ENCODE measurements around the gene NAA40. TPM values are rescaled to one million over a fixed set of nuclear protein-coding genes. Genes with fewer than 3 reads are reported as not detected.

The NAA40 gene
- total RNA-seq, 2 donors from 2014 or later: 15.1 to 15.2 TPM

GRCh38 chr11:64004590-64004984 is 65.8 kb downstream of the NAA40 start:
- H3K4me3 Mint-ChIP-seq: no peak overlapping the region
- no peak overlapping the region for H3K27ac Mint-ChIP-seq
- H3K27me3 Mint-ChIP-seq (ENCODE audit: low read depth): peaks cover 31% of the 10 kb centered on the region
- DNase-seq (no peak), ATAC-seq (replicated peaks in 1 of 2) (no peak)
- H3K4me1 Mint-ChIP-seq (ENCODE audit: low read depth): peaks cover 16% of the 10 kb centered on the region
- no peaks in the 10 kb centered on the region for H3K9me3 Mint-ChIP-seq
- no peaks in the 10 kb centered on the region for H3K36me3 Mint-ChIP-seq (ENCODE audit: insufficient read depth in 2 of 2)

GRCh38 chr11:64005691-64006090 is 66.9 kb downstream of the NAA40 start:
- H3K4me3 Mint-ChIP-seq: no peak overlapping the region
- peaks cover 5 to 7% of the 10 kb centered on the region in 2 donors for H3K9me3 Mint-ChIP-seq
- DNase-seq (no peak), ATAC-seq (replicated peaks in 1 of 2) (no peak)
- H3K27me3 Mint-ChIP-seq (ENCODE audit: low read depth): peaks cover 31% of the 10 kb centered on the region
- peaks cover 5 to 6% of the 10 kb centered on the region in 2 donors for H3K36me3 Mint-ChIP-seq (ENCODE audit: insufficient read depth in 2 of 2)
- no peak overlapping the region for H3K27ac Mint-ChIP-seq
- H3K4me1 Mint-ChIP-seq (ENCODE audit: low read depth): peaks cover 16% of the 10 kb centered on the region

GRCh38 chr11:64006398-64006797 is 67.6 kb downstream of the NAA40 start:
- Mint-ChIP-seq H3K4me3 (no peak overlapping the region), H3K27ac (no peak overlapping the region), H3K4me1 (ENCODE audit: low read depth) (peaks cover 16% of the 10 kb centered on the region), H3K36me3 (ENCODE audit: insufficient read depth in 2 of 2) (peaks cover 5 to 11% of the 10 kb centered on the region in 2 donors), H3K27me3 (ENCODE audit: low read depth) (peaks cover 31% of the 10 kb centered on the region), H3K9me3 (peaks cover 7 to 10% of the 10 kb centered on the region in 2 donors)
- DNase-seq (no peak), ATAC-seq (replicated peaks in 1 of 2) (no peak)

Other genes starting within 250 kb of the NAA40 start
- gene ZFTA, start 170.2 kb upstream of the NAA40 start, total RNA-seq: 1 to 10 TPM; 4.0 to 6.9 TPM
- gene SPINDOC, start 125.5 kb upstream of the NAA40 start, total RNA-seq: 10 to 100 TPM; 21.9 to 26.7 TPM
- 10 to 100 TPM; 29.0 to 30.0 TPM for gene MARK2, start 99.9 kb upstream of the NAA40 start, total RNA-seq
- gene RCOR2, start 21.8 kb upstream of the NAA40 start, total RNA-seq: under 1 TPM; 0.39 to 0.96 TPM
- gene COX8A, start 35.6 kb downstream of the NAA40 start, total RNA-seq: 100 to 1,000 TPM; 310 to 319 TPM
- gene OTUB1, start 47.4 kb downstream of the NAA40 start, total RNA-seq: 10 to 100 TPM; 62.8 to 72.8 TPM
- gene FLRT1, start 96.9 kb downstream of the NAA40 start, total RNA-seq: 1 to 10 TPM in 1 of 2 donors, under 1 TPM in 1; 0.19 to 1.4 TPM
- gene MACROD1, start 227.1 kb downstream of the NAA40 start, total RNA-seq: 10 to 100 TPM; 17.4 to 18.4 TPM
- gene STIP1, start 247.2 kb downstream of the NAA40 start, total RNA-seq: 100 to 1,000 TPM; 246 to 256 TPM